Measurements from ENCODE around the gene SMARCD1.

Gene SMARCD1

GRCh38 chr12:50084775-50085614 is at the start of gene SMARCD1:
Gene SMARCD1 (plus strand): TSS chr12:50085342. CDS start chr12:50085370, 28 bp downstream.
- peak; percentile 95 for DNase-seq

- no peak for DNase-seq
These were observed 46.8 kb upstream of the SMARCD1 start for GRCh38 chr12:50038336-50038735.

GRCh38 chr12:50039151-50039835 is 45.8 kb upstream of the SMARCD1 start:
- DNase-seq, result peak; percentile 94

GRCh38 chr12:50040657-50041056 is 44.5 kb upstream of the SMARCD1 start:
- DNase-seq, result no peak

GRCh38 chr12:50041062-50041860 is 43.9 kb upstream of the SMARCD1 start:
- DNase-seq, result peak; percentile 28

GRCh38 chr12:50041962-50042361 is 43.2 kb upstream of the SMARCD1 start:
- peak; percentile 33 for DNase-seq

DNA sequence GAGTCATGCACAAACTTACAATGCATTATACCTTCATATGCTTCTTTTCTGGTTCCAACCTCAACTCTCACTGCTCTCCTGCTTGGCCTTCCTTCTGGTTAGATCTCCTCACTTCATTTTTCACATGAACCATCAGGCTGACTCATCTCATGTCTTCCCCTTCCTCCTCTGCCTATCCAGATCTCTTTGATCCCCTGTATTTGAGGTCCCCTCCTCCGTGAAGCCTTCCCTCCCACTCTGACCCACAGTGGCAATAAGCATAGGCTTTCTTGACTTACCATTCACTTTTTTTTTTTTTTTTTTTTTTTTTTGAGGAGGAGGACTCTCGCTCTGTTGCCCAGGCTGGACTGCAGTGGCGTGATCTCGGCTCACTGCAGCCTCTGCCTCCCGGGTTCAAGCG is 42.4 kb upstream of the SMARCD1 start:
- DNase-seq, result peak; percentile 61

DNA sequence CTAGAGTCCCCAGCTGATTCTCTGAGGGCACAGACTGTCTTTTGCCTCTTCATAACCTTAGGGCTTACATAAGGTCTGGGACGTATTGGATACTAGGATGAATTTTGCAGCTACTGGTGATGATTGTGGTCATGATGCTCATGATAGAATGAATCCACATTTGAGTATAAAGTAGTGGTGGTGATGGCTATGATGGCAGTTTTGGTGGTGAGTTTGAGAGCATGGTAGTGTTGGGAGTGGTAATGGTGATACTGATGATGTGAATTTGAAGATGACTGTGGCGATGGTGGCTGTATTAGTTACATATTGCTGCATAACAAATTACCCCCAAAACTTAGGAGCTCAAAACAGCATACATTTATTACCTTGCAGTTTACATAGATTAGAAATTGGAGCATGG is 41.8 kb upstream of the SMARCD1 start:
- DNase-seq, result peak; percentile 9

- DNase-seq, result no peak
These were observed 41.3 kb upstream of the SMARCD1 start for GRCh38 chr12:50043854-50044253.

- no peak for DNase-seq
These were observed 37.4 kb upstream of the SMARCD1 start for GRCh38 chr12:50047693-50048250.

DNA sequence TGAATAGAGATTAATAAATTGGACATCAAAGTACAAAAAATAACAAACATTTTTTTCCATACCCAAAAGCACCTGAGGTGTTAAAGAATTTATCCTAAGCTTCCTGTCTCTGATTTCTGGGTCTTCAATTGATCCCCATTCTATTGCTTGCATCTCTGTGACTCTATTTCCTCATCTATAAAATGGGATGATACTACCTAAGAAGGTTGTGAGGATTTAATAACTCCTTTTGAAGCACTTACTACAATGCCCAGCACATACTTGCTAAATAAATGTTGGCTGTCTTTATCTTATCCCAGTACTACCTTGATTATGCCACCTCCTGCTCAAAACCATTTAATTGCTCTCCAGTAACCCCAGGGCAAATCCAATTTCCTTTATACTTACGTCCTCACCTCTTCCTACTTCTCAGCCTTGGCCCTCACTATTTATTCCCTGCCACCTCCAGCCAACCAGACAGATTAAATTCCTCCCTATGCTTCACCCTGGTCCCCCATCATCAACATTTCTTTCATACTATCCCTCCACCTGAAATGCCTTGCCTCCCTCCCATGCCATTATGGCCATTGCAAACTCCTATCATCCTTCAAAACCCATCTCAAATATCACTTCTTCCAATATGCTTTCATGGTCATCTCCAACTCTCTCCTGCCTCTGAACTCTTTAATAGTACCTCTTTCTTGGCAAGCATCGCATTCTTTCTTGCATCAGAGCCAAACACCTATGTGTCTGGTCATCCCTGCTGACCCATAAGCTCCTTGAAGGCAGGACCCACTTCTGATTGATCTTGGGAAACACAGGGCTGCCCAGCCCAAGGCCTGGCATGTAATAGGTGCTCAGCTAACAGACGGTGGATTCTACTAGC is 35.7 kb upstream of the SMARCD1 start:
- DNase-seq, result no peak

DNA sequence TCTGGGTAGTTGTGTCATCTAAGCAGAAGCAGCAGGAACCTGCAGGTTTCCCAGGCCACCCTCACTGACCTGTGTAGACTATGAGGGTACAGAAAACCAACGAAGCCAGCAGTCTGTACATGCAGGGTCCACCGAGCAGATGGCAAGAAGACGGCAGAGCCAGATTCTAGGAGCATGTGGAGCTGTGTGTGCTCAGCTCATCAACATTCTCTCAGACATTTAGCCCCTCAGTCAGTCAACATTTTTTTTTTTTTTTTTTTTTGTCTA is 35.1 kb upstream of the SMARCD1 start:
- DNase-seq, result no peak

GRCh38 chr12:50050410-50051098 is 34.6 kb upstream of the SMARCD1 start:
- no peak for DNase-seq

GRCh38 chr12:50051101-50051806 is 33.9 kb upstream of the SMARCD1 start:
- DNase-seq, result no peak

DNA sequence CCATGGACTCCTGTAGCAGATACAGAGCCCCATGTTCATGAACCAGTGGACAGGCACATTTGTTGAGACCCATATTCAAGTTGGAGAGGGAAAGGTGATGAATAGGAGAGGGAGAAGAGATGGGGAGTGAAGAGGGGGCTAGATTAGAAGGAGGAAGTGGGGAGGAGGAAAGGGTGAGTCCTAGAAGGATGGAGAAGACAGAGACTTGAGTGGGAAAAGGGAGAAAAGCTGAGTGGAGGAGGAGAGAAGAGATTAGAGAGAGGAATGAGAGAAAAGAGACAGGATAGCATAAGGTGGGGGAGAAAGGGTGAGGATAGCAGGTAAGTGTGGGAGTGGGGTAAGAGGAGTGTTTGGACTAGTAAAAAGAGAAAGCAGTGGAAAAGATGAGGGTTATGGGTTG is 32.6 kb upstream of the SMARCD1 start:
- DNase-seq, result no peak

DNA sequence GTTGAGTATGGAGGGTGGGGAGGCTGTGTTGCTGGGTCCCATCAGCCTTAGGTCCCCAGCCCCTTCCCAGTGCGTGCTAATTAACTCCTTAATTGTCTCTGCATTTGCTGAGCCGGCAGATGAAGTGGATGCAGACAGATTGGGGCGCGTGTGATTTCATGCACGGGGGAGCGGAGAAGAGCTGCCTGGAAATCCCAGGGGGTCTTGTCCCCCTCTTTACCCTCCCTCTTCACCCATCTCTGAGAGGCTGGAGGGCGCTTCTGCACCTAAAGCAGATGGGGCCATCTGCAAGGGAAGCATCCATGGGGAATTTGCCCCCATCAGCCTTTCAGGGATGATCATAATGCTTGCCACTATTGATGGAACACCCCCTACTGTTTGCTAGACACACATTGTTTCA is 32.2 kb upstream of the SMARCD1 start:
- no peak for DNase-seq

GRCh38 chr12:50053583-50053982 is 31.6 kb upstream of the SMARCD1 start:
- no peak for DNase-seq

- peak; percentile 83 for DNase-seq
These were observed 29.1 kb upstream of the SMARCD1 start for GRCh38 chr12:50055831-50056638.

DNA sequence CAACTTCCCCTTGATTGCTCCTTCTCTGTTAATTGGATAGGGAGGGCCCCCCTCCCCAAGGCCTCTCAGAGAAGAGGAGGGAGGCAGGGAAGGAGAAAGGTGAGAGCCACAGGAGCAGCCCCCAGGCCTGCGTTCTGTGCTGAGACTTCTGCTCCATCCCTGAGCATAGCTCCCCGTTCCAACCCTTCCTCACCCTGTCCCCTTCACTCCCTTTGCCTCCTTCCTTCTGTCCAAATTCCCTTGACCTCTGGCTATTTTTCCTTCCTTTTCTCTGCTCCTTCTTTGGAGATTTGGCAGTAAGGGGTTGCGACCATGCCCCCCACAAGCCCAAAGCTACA is 28.5 kb upstream of the SMARCD1 start:
- DNase-seq, result no peak

Measured in activated effector memory CD4-positive, alpha-beta T cell treated with anti-CD3 and anti-CD28 coated beads, Interleukin-2, amount 50 U/mL, for 16 hours (primary cell).